HL-60 (cell line): Measurements from ENCODE around the gene RBM33.

Experiments used
- DNase-seq, 2 experiments: peaks; one replicate each; pipeline ENCODE4 v3.0.0-alpha.2; 2010 to 2020; ENCODE audit warnings: low read depth in 1 of 2, low spot score in 1 of 2
- H3K27ac ChIP-seq: fragments of 250-450 bp; sonication (Bioruptor Pico); replicated peaks from 2 replicates; pipeline ENCODE4 v1.5.1; 2020; ENCODE audit warnings: mild to moderate bottlenecking, moderate library complexity
- H3K27me3 ChIP-seq: fragments of 250-450 bp; sonication (Bioruptor Pico); 2 replicates; pipeline ENCODE4 v1.5.1; 2021; ENCODE audit warnings: mild to moderate bottlenecking, moderate library complexity; ENCODE audit not compliant: insufficient read depth, poor library complexity, severe bottlenecking
- H3K4me3 ChIP-seq: replicated peaks from 2 replicates; pipeline ENCODE4 v1.5.1; 2011; ENCODE audit warnings: mild to moderate bottlenecking, control low read depth, low read length; ENCODE audit not compliant: insufficient read depth
- CTCF ChIP-seq: IDR thresholded peaks from one replicate; pipeline ENCODE4 v1.5.1; 2011; ENCODE audit warnings: low read length, control low read depth, inconsistent platforms; ENCODE audit not compliant: insufficient read depth
- GABPA ChIP-seq: IDR thresholded peaks from 2 replicates; pipeline ENCODE4 v1.6.1; 2012; ENCODE audit warnings: low read depth
- POLR2AphosphoS5 ChIP-seq: IDR thresholded peaks from 2 replicates; pipeline ENCODE4 v1.6.1; 2012; ENCODE audit warnings: low read depth
- REST ChIP-seq: IDR thresholded peaks from 2 replicates; pipeline ENCODE4 v1.6.1; 2012; ENCODE audit warnings: low read depth; ENCODE audit not compliant: insufficient replicate concordance
- SPI1 ChIP-seq: IDR thresholded peaks from 2 replicates; pipeline ENCODE4 v1.6.1; 2012; ENCODE audit warnings: low read depth, mild to moderate bottlenecking, borderline replicate concordance

RBM33 gene

GRCh38 chr7:155803418-155804376 lies 159.2 kb downstream of the RBM33 start:
- H3K27me3 ChIP-seq, result peaks cover 59% of the 10 kb centered on the region
- peak overlapping the region; percentile 39 for H3K4me3 ChIP-seq
- DNase-seq, result peak; percentile 39 to 56
- peak; percentile 52; the same call in 1 of the 2 replicates for TF ChIP-seq SPI1
- no peak for TF ChIP-seq POLR2AphosphoS5
- H3K27ac ChIP-seq, result peak overlapping the region; percentile 19; the same call in 1 of the 2 replicates

GRCh38 chr7:155804431-155804831 lies 160.0 kb downstream of the RBM33 start:
- DNase-seq, result no peak
- Histone ChIP-seq H3K4me3 (no peak overlapping the region), H3K27ac (no peak overlapping the region), H3K27me3 (peaks cover 67% of the 10 kb centered on the region)
- TF ChIP-seq REST (no peak), SPI1 (no peak), GABPA (no peak)

- TF ChIP-seq GABPA, result no peak
- peak; percentile 29 for TF ChIP-seq CTCF
- Histone ChIP-seq H3K27ac (no peak overlapping the region), H3K27me3 (peaks cover 71% of the 10 kb centered on the region), H3K4me3 (peak overlapping the region; percentile 38)
- DNase-seq, result peak; percentile 41 to 62
Observed at GRCh38 chr7:155804897-155805825, 160.7 kb downstream of the RBM33 start.

GRCh38 chr7:155805826-155806095 lies 161.3 kb downstream of the RBM33 start:
- no peak for DNase-seq
- Histone ChIP-seq H3K27ac (no peak overlapping the region), H3K27me3 (peaks cover 77% of the 10 kb centered on the region), H3K4me3 (peak overlapping the region; percentile 38)
- TF ChIP-seq GABPA, result no peak
- TF ChIP-seq REST, result no peak
- no peak for TF ChIP-seq POLR2AphosphoS5
- TF ChIP-seq SPI1, result no peak
- no peak for TF ChIP-seq CTCF
